Panc1 (cell line): ENCODE data around the gene COMMD1.

Experiments used
- POLR2AphosphoS5 ChIP-seq: IDR thresholded peaks from 2 replicates; pipeline ENCODE4 v1.6.1; 2012; ENCODE audit warnings: mild to moderate bottlenecking, low read depth, low read length, moderate library complexity
- TF ChIP-seq, protein P1 (sequence below): fragments of 450-650 bp; IDR thresholded peaks from 2 replicates; pipeline ENCODE4 v1.5.1; 2017; ENCODE audit warnings: mild to moderate bottlenecking
- TF ChIP-seq, protein P2 (sequence below), 2 experiments: IDR thresholded peaks; 2 replicates each; pipeline ENCODE4 v1.6.1; 2011 to 2012; ENCODE audit warnings: low read depth in 2 of 2, control low read depth in 1 of 2, low read length in 1 of 2, mild to moderate bottlenecking in 1 of 2, moderate library complexity in 1 of 2; ENCODE audit not compliant: insufficient read depth in 1 of 2

- TF ChIP-seq, protein P1, sequence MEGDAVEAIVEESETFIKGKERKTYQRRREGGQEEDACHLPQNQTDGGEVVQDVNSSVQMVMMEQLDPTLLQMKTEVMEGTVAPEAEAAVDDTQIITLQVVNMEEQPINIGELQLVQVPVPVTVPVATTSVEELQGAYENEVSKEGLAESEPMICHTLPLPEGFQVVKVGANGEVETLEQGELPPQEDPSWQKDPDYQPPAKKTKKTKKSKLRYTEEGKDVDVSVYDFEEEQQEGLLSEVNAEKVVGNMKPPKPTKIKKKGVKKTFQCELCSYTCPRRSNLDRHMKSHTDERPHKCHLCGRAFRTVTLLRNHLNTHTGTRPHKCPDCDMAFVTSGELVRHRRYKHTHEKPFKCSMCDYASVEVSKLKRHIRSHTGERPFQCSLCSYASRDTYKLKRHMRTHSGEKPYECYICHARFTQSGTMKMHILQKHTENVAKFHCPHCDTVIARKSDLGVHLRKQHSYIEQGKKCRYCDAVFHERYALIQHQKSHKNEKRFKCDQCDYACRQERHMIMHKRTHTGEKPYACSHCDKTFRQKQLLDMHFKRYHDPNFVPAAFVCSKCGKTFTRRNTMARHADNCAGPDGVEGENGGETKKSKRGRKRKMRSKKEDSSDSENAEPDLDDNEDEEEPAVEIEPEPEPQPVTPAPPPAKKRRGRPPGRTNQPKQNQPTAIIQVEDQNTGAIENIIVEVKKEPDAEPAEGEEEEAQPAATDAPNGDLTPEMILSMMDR = no peak
- TF ChIP-seq, protein P2, sequence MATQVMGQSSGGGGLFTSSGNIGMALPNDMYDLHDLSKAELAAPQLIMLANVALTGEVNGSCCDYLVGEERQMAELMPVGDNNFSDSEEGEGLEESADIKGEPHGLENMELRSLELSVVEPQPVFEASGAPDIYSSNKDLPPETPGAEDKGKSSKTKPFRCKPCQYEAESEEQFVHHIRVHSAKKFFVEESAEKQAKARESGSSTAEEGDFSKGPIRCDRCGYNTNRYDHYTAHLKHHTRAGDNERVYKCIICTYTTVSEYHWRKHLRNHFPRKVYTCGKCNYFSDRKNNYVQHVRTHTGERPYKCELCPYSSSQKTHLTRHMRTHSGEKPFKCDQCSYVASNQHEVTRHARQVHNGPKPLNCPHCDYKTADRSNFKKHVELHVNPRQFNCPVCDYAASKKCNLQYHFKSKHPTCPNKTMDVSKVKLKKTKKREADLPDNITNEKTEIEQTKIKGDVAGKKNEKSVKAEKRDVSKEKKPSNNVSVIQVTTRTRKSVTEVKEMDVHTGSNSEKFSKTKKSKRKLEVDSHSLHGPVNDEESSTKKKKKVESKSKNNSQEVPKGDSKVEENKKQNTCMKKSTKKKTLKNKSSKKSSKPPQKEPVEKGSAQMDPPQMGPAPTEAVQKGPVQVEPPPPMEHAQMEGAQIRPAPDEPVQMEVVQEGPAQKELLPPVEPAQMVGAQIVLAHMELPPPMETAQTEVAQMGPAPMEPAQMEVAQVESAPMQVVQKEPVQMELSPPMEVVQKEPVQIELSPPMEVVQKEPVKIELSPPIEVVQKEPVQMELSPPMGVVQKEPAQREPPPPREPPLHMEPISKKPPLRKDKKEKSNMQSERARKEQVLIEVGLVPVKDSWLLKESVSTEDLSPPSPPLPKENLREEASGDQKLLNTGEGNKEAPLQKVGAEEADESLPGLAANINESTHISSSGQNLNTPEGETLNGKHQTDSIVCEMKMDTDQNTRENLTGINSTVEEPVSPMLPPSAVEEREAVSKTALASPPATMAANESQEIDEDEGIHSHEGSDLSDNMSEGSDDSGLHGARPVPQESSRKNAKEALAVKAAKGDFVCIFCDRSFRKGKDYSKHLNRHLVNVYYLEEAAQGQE (IDR thresholded peaks at IDR 0.05; ENCODE audit: insufficient read depth in 1 of 2, low read depth in 2 of 2, low read length in 1 of 2) = no peak
- no peak for TF ChIP-seq POLR2AphosphoS5
These were observed 129.2 kb downstream of the COMMD1 start for GRCh38 chr2:62034715-62035114.
